ENCODE data around the gene PROCA1.
A peak's percentile ranks its signal among the peaks of the same experiment; 100 is the strongest.

Gene PROCA1

GRCh38 chr17:28750178-28751047, 38.7 kb upstream of the PROCA1 start:
- TF ChIP-seq POLR2AphosphoS5 (IDR thresholded peaks at IDR 0.05; ENCODE audit: low read depth, low read length) (peak; percentile 19; the same call in 1 of the 2 replicates), POU2F2 (IDR thresholded peaks at IDR 0.05; ENCODE audit: low read depth, low read length) (no peak; the same call in 1 of the 2 replicates), POLR2A (IDR thresholded peaks at IDR 0.05; ENCODE audit: low read depth, low read length) (peak; percentile 55; the same call in 1 of the 2 replicates), SPI1 (IDR thresholded peaks at IDR 0.05; ENCODE audit: low read depth, low read length) (0 out of 2 replicates have a peak, but pooled peaks have one; percentile 21), PAX5 (IDR thresholded peaks at IDR 0.05; ENCODE audit: insufficient read depth, low read length, severe bottlenecking) (peak; percentile 15)
- FAIRE-seq (peak; percentile 62), DNase-seq (ENCODE audit: insufficient read length, low spot score) (peak; percentile 66)

- TF ChIP-seq POLR2A (IDR thresholded peaks at IDR 0.05; ENCODE audit: low read depth, low read length): no peak
- no peak; the same call in 1 of the 2 replicates for TF ChIP-seq POLR2AphosphoS5 (IDR thresholded peaks at IDR 0.05; ENCODE audit: low read depth, low read length)
- no peak for TF ChIP-seq SPI1 (IDR thresholded peaks at IDR 0.05; ENCODE audit: low read depth, low read length)
- DNase-seq (ENCODE audit: insufficient read length, low spot score) (no peak), FAIRE-seq (no peak)
These were observed 38.0 kb upstream of the PROCA1 start for GRCh38 chr17:28749516-28750177.

GRCh38 chr17:28748852-28749515, 37.3 kb upstream of the PROCA1 start:
- DNase-seq (ENCODE audit: insufficient read length, low spot score): no peak
- TF ChIP-seq POLR2AphosphoS5 (IDR thresholded peaks at IDR 0.05; ENCODE audit: low read depth, low read length): 0 out of 2 replicates have a peak, but pooled peaks have one; percentile 5
- no peak for TF ChIP-seq TAF1 (IDR thresholded peaks at IDR 0.05; ENCODE audit: low read depth, low read length)
- no peak for FAIRE-seq

GRCh38 chr17:28747801-28748750, 36.4 kb upstream of the PROCA1 start:
- DNase-seq (ENCODE audit: insufficient read length, low spot score) (no peak), FAIRE-seq (no peak)
- TF ChIP-seq TAF1 (IDR thresholded peaks at IDR 0.05; ENCODE audit: low read depth, low read length) (no peak), POLR2A (IDR thresholded peaks at IDR 0.05; ENCODE audit: low read depth, low read length) (peak; percentile 25; the same call in 1 of the 2 replicates), POU2F2 (IDR thresholded peaks at IDR 0.05; ENCODE audit: low read depth, low read length) (no peak), PAX5 (IDR thresholded peaks at IDR 0.05; ENCODE audit: insufficient read depth, low read length, severe bottlenecking) (no peak), POLR2AphosphoS5 (IDR thresholded peaks at IDR 0.05; ENCODE audit: low read depth, low read length) (peak; percentile 63; the same call in 1 of the 2 replicates)

- FAIRE-seq (no peak), DNase-seq (ENCODE audit: insufficient read length, low spot score) (no peak)
- no peak; the same call in 1 of the 2 replicates for TF ChIP-seq POLR2A (IDR thresholded peaks at IDR 0.05; ENCODE audit: low read depth, low read length)
- TF ChIP-seq PAX5 (IDR thresholded peaks at IDR 0.05; ENCODE audit: insufficient read depth, low read length, severe bottlenecking): no peak
- TF ChIP-seq POLR2AphosphoS5 (IDR thresholded peaks at IDR 0.05; ENCODE audit: low read depth, low read length): no peak
- no peak for TF ChIP-seq TAF1 (IDR thresholded peaks at IDR 0.05; ENCODE audit: low read depth, low read length)
- TF ChIP-seq POU2F2 (IDR thresholded peaks at IDR 0.05; ENCODE audit: low read depth, low read length): no peak
- TF ChIP-seq SPI1 (IDR thresholded peaks at IDR 0.05; ENCODE audit: low read depth, low read length): no peak
These were observed 35.5 kb upstream of the PROCA1 start for GRCh38 chr17:28747051-28747691.

- FAIRE-seq (no peak), DNase-seq (ENCODE audit: insufficient read length, low spot score) (no peak)
- TF ChIP-seq SPI1 (IDR thresholded peaks at IDR 0.05; ENCODE audit: low read depth, low read length) (no peak), POLR2AphosphoS5 (IDR thresholded peaks at IDR 0.05; ENCODE audit: low read depth, low read length) (no peak), POU2F2 (IDR thresholded peaks at IDR 0.05; ENCODE audit: low read depth, low read length) (no peak), POLR2A (IDR thresholded peaks at IDR 0.05; ENCODE audit: low read depth, low read length) (no peak), TAF1 (IDR thresholded peaks at IDR 0.05; ENCODE audit: low read depth, low read length) (no peak), PAX5 (IDR thresholded peaks at IDR 0.05; ENCODE audit: insufficient read depth, low read length, severe bottlenecking) (no peak)
These were observed 34.9 kb upstream of the PROCA1 start for GRCh38 chr17:28746611-28747050.

GRCh38 chr17:28745786-28746411, 34.2 kb upstream of the PROCA1 start:
- TF ChIP-seq POU2F2 (IDR thresholded peaks at IDR 0.05; ENCODE audit: low read depth, low read length): no peak
- 0 out of 2 replicates have a peak, but pooled peaks have one; percentile 17 for TF ChIP-seq POLR2A (IDR thresholded peaks at IDR 0.05; ENCODE audit: low read depth, low read length)
- DNase-seq (ENCODE audit: insufficient read length, low spot score): no peak
- FAIRE-seq: no peak
